DOHH2 (cell line): ENCODE measurements around the gene ZIC2.

ENCODE experiments used
- EZH2phosphoT487 ChIP-seq: fragments of 200-600 bp; sonication (generic); IDR thresholded peaks from 2 replicates; pipeline ENCODE4 v1.6.1; 2017; ENCODE audit warnings: borderline replicate concordance, mild to moderate bottlenecking, antibody characterized with exemption, low read length, moderate library complexity, mixed read lengths
- TF ChIP-seq, protein P1 (sequence below): fragments of 200-600 bp; sonication (generic); IDR thresholded peaks from one replicate; pipeline ENCODE4 v1.5.1; 2014; ENCODE audit warnings: antibody characterized with exemption, mild to moderate bottlenecking, low read depth, low read length; ENCODE audit not compliant: poor library complexity, severe bottlenecking

DNA sequence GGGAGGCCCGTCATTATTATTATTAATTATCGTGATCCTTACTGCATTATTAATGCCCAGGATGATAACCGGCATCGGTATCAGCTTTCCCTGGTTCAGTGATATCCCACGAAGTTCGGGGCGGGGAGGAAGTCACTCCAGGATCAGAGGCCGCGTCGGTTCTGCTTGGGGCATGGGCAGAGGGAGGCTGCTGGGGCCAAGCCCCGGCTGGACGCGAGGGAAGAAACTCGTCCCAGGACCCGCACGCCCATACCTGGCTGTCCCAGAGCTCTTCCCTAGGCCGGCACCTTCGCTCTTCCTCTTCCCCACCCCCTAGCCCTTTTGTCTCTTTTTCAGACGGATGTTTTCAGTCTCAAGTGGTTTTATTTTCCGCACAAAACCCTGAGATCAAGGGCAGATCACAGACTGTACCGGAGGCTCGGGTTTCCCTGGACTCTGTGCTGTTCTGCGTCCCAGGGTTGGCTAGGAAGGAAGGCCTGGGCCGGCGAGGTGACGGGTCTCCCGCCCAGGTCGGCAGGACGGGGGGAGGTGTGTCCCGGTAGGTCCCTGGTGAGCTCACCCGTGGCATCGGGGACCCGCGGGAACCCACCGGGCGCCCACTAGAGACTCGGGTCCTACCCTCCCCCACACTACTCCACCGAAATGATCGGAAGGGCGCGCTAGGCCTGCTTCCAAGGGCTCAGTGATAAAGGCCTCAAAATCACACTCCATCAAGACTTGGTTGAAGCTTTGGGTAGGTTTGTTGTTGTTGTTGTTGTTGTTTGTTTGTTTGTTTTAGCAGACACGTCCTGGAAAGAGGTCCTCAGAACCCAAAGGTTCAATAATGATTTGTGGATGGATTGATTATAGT is 7.9 kb downstream of the ZIC2 start:
- TF ChIP-seq, protein P1, sequence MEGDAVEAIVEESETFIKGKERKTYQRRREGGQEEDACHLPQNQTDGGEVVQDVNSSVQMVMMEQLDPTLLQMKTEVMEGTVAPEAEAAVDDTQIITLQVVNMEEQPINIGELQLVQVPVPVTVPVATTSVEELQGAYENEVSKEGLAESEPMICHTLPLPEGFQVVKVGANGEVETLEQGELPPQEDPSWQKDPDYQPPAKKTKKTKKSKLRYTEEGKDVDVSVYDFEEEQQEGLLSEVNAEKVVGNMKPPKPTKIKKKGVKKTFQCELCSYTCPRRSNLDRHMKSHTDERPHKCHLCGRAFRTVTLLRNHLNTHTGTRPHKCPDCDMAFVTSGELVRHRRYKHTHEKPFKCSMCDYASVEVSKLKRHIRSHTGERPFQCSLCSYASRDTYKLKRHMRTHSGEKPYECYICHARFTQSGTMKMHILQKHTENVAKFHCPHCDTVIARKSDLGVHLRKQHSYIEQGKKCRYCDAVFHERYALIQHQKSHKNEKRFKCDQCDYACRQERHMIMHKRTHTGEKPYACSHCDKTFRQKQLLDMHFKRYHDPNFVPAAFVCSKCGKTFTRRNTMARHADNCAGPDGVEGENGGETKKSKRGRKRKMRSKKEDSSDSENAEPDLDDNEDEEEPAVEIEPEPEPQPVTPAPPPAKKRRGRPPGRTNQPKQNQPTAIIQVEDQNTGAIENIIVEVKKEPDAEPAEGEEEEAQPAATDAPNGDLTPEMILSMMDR, result no peak
- no peak for TF ChIP-seq EZH2phosphoT487
